Vagina (tissue), 2 donors: Measurements from ENCODE around the gene AXIN1.

Experiments used
- CTCF ChIP-seq, 3 experiments: fragments of 450-650 bp in 2 of 3; fragments of 200-600 bp in 1 of 3; sonication (generic) in 1 of 3; IDR thresholded peaks; one replicate each; pipeline ENCODE4 v1.5.1; 2017 to 2019; ENCODE audit warnings: antibody characterized with exemption in 3 of 3, mild to moderate bottlenecking in 2 of 3, moderate library complexity in 2 of 3
- POLR2A ChIP-seq, 2 donors: fragments of 450-650 bp; IDR thresholded peaks; one replicate each; pipeline ENCODE4 v1.6.1; 2017; ENCODE audit warnings: antibody characterized with exemption in 2 of 2, mild to moderate bottlenecking in 2 of 2, moderate library complexity in 2 of 2

DNA sequence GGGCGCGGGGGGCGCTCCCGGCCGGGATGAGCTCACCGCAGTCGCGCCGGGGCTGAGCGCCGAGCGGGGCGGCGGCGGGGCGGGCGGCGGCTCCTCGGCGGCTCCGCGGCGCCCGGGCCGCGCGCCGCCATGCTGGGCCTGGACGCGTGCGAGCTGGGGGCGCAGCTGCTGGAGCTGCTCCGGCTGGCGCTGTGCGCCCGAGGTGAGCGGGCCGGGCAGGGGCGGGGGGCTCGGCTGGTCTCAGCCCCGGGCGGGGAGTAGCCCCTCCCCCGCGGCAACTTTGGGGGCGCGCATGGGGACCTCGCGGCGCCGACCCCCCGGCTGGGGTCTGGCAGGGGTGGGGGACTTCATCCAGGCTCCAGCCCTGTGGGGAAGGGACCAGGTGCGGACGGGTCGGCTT, 72.0 kb downstream of the AXIN1 start, which contains the start of gene ARHGDIG:
- TF ChIP-seq CTCF (IDR thresholded peaks at IDR 0.05): no peak
- TF ChIP-seq POLR2A (IDR thresholded peaks at IDR 0.05): no peak
